Naive thymus-derived CD4-positive, alpha-beta T cell (primary cell): ENCODE measurements around the gene C1orf174. TPM values are rescaled to one million over a fixed set of nuclear protein-coding genes. Genes with fewer than 3 reads are reported as not detected.

ENCODE experiments used
- ATAC-seq: fragments of 150-1000 bp; cut with Tn5 transposase; 2 replicates; pipeline ENCODE4 v1.10.0; 2021; ENCODE audit warnings: mild to moderate bottlenecking, moderate library complexity
- CTCF ChIA-PET: fragments of 350-600 bp; sonication (Branson Sonifier 250); formaldehyde crosslinking; loops from one replicate; lab custom pipeline; 2021; ENCODE audit warnings: antibody characterized with exemption; lab: Charles Lee
- POLR2A ChIA-PET: fragments of 350-600 bp; sonication (Branson Sonifier 250); formaldehyde crosslinking; loops from one replicate; lab custom pipeline; 2021; ENCODE audit warnings: antibody characterized with exemption, inconsistent platforms; lab: Charles Lee
- DNase-seq, 9 donors: peaks; one replicate each; pipeline versions ENCODE4 v3.0.0 to v3.0.0-alpha.2; 2020 to 2022; ENCODE audit warnings: mixed read lengths in 1 of 9
- H3K27ac ChIP-seq: one replicate; pipeline ENCODE4 v1.7.0; 2013; ENCODE audit warnings: mild to moderate bottlenecking, low read depth, low read length, moderate library complexity
- H3K27me3 ChIP-seq, 2 donors: one replicate each; pipeline ENCODE4 v1.7.0; 2013; ENCODE audit warnings: low read length in 2 of 2, mild to moderate bottlenecking in 2 of 2, moderate library complexity in 2 of 2; ENCODE audit not compliant: control insufficient read depth in 2 of 2, insufficient read depth in 2 of 2
- H3K36me3 ChIP-seq, 3 experiments: 1 replicate in 2 of 3; 2 replicates in 1 of 3; pipeline ENCODE4 v1.7.0; 2013; ENCODE audit warnings: low read length in 3 of 3, mild to moderate bottlenecking in 3 of 3, moderate library complexity in 1 of 3; ENCODE audit not compliant: insufficient read depth in 3 of 3, control insufficient read depth in 2 of 3
- H3K4me1 ChIP-seq, 2 donors: one replicate each; pipeline ENCODE4 v1.7.0; 2013; ENCODE audit warnings: low read length in 2 of 2, mild to moderate bottlenecking in 2 of 2, moderate library complexity in 1 of 2; ENCODE audit not compliant: control insufficient read depth in 2 of 2, insufficient read depth in 2 of 2
- H3K4me3 ChIP-seq: 2 replicates; pipeline ENCODE4 v1.7.0; 2013; ENCODE audit warnings: mild to moderate bottlenecking, low read length
- H3K9me3 ChIP-seq, 3 experiments: 1 replicate in 2 of 3; 2 replicates in 1 of 3; pipeline ENCODE4 v1.7.0; 2013; ENCODE audit warnings: low read length in 3 of 3; ENCODE audit not compliant: control insufficient read depth in 2 of 3
- H3K27ac Mint-ChIP-seq, 9 donors: one replicate each; pipeline ENCODE4 v1.8.0; 2020 to 2022; ENCODE audit warnings: mixed read lengths in 9 of 9, mild to moderate bottlenecking in 8 of 9, moderate library complexity in 5 of 9, inconsistent platforms in 2 of 9
- H3K27me3 Mint-ChIP-seq, 5 donors: one replicate each; pipeline ENCODE4 v1.8.0; 2021 to 2022; ENCODE audit warnings: mixed read lengths in 5 of 5, mild to moderate bottlenecking in 1 of 5
- H3K36me3 Mint-ChIP-seq, 5 donors: one replicate each; pipeline ENCODE4 v1.8.0; 2020 to 2022; ENCODE audit warnings: mixed read lengths in 5 of 5, mild to moderate bottlenecking in 3 of 5, inconsistent platforms in 1 of 5
- H3K4me1 Mint-ChIP-seq, 7 donors: one replicate each; pipeline ENCODE4 v1.8.0; 2020 to 2022; ENCODE audit warnings: mixed read lengths in 7 of 7, mild to moderate bottlenecking in 3 of 7, inconsistent platforms in 1 of 7
- H3K4me3 Mint-ChIP-seq, 10 donors: one replicate each; pipeline ENCODE4 v1.8.0; 2020 to 2022; ENCODE audit warnings: mild to moderate bottlenecking in 10 of 10, mixed read lengths in 10 of 10, moderate library complexity in 6 of 10, inconsistent platforms in 2 of 10
- H3K9me3 Mint-ChIP-seq, 11 donors: one replicate each; pipeline ENCODE4 v1.8.0; 2020 to 2022; ENCODE audit warnings: mixed read lengths in 11 of 11, mild to moderate bottlenecking in 4 of 11, inconsistent platforms in 1 of 11, moderate library complexity in 1 of 11
- intact Hi-C, 2 donors: fragments of 100-400 bp; cut with micrococcal nuclease; formaldehyde crosslinking; loops; one replicate each; pipeline ENCODE4 v1.15.1; 2023
- polyA plus RNA-seq, 2 donors: library from polyadenylated mRNA; unstranded; fragments of 300-500 nt; fragmentation: Illumina TruSeq; gene quantifications; one replicate each; pipeline ENCODE4 v1.2.3, GENCODE V29; 2021
- total RNA-seq, 6 experiments: library from RNA in 5 of 6; stranded (reverse) in 5 of 6; gene quantifications; 1 replicate in 5 of 6; 2 replicates in 1 of 6; pipeline ENCODE4 v1.2.3 and lab custom pipeline; 2021 to 2026

The C1orf174 gene
- total and polyA plus RNA-seq, 7 experiments from 2014 or later, result 17.0 to 34.7 (median 27.1) TPM

GRCh38 chr1:3923378-3924185, 23.5 kb upstream of the C1orf174 start:
- CTCF ChIA-PET, result no interaction called here
- Mint-ChIP-seq H3K36me3 (no peaks in the 10 kb centered on the region), H3K9me3 (peaks cover 0 to 2% (median 0%) of the 10 kb centered on the region in 11 donors), H3K4me1 (peaks cover 0 to 5% (median 0%) of the 10 kb centered on the region in 7 donors), H3K27ac (no peak overlapping the region), H3K4me3 (no peak overlapping the region), H3K27me3 (peaks cover 0 to 18% (median 0%) of the 10 kb centered on the region in 5 donors)
- no peaks in the 10 kb centered on the region for H3K36me3 ChIP-seq
- H3K9me3 ChIP-seq, result no peaks in the 10 kb centered on the region
- H3K4me1 ChIP-seq, result no peaks in the 10 kb centered on the region
- intact Hi-C loops, result no loop called here
- ATAC-seq (no peak), DNase-seq (no peak)
- H3K4me3 ChIP-seq, result no peak overlapping the region
- no peaks in the 10 kb centered on the region for H3K27me3 ChIP-seq
- POLR2A ChIA-PET, result no interaction called here
- no peak overlapping the region for H3K27ac ChIP-seq

GRCh38 chr1:3922851-3923250, 22.8 kb upstream of the C1orf174 start:
- intact Hi-C loops, result no loop called here
- Mint-ChIP-seq H3K27ac (no peak overlapping the region), H3K4me1 (peaks cover 0 to 5% (median 0%) of the 10 kb centered on the region in 7 donors), H3K4me3 (no peak overlapping the region), H3K9me3 (peaks cover 0 to 2% (median 0%) of the 10 kb centered on the region in 11 donors), H3K36me3 (no peaks in the 10 kb centered on the region), H3K27me3 (peaks cover 0 to 21% (median 0%) of the 10 kb centered on the region in 5 donors)
- H3K27me3 ChIP-seq, result no peaks in the 10 kb centered on the region
- DNase-seq, result no peak
- POLR2A ChIA-PET, result no interaction called here
- H3K4me1 ChIP-seq, result no peaks in the 10 kb centered on the region
- CTCF ChIA-PET, result no interaction called here
- no peaks in the 10 kb centered on the region for H3K9me3 ChIP-seq
- no peak overlapping the region for H3K4me3 ChIP-seq
- H3K27ac ChIP-seq, result no peak overlapping the region
- H3K36me3 ChIP-seq, result no peaks in the 10 kb centered on the region
- ATAC-seq, result no peak

- Histone ChIP-seq H3K27ac (no peak overlapping the region), H3K4me3 (no peak overlapping the region), H3K36me3 (no peaks in the 10 kb centered on the region), H3K27me3 (no peaks in the 10 kb centered on the region), H3K4me1 (no peaks in the 10 kb centered on the region), H3K9me3 (no peaks in the 10 kb centered on the region)
- Mint-ChIP-seq H3K4me3 (no peak overlapping the region), H3K9me3 (peaks cover 0 to 2% (median 0%) of the 10 kb centered on the region in 11 donors), H3K4me1 (peaks cover 0 to 5% (median 0%) of the 10 kb centered on the region in 7 donors), H3K27ac (no peak overlapping the region), H3K27me3 (peaks cover 0 to 21% (median 0%) of the 10 kb centered on the region in 5 donors), H3K36me3 (no peaks in the 10 kb centered on the region)
- DNase-seq (no peak), ATAC-seq (peak; percentile 73)
- intact Hi-C loops, result no loop called here
- ChIA-PET POLR2A (no interaction called here), CTCF (no interaction called here)
These were observed 22.2 kb upstream of the C1orf174 start for GRCh38 chr1:3922201-3922725.

GRCh38 chr1:3921765-3922164, 21.7 kb upstream of the C1orf174 start:
- Histone ChIP-seq H3K27ac (no peak overlapping the region), H3K9me3 (no peaks in the 10 kb centered on the region), H3K36me3 (no peaks in the 10 kb centered on the region), H3K4me1 (no peaks in the 10 kb centered on the region), H3K4me3 (no peak overlapping the region), H3K27me3 (no peaks in the 10 kb centered on the region)
- Mint-ChIP-seq H3K27ac (no peak overlapping the region), H3K27me3 (peaks cover 0 to 16% (median 0%) of the 10 kb centered on the region in 5 donors), H3K4me3 (no peak overlapping the region), H3K4me1 (peaks cover 0 to 5% (median 0%) of the 10 kb centered on the region in 7 donors), H3K9me3 (peaks cover 0 to 2% (median 0%) of the 10 kb centered on the region in 11 donors), H3K36me3 (no peaks in the 10 kb centered on the region)
- POLR2A ChIA-PET, result no interaction called here
- intact Hi-C loops, result no loop called here
- CTCF ChIA-PET, result no interaction called here
- no peak for DNase-seq
- ATAC-seq, result no peak

GRCh38 chr1:3919706-3920105, 19.6 kb upstream of the C1orf174 start:
- Mint-ChIP-seq H3K27ac (no peak overlapping the region), H3K4me1 (peaks cover 0 to 5% (median 0%) of the 10 kb centered on the region in 7 donors), H3K36me3 (no peaks in the 10 kb centered on the region), H3K9me3 (peaks cover 0 to 2% (median 0%) of the 10 kb centered on the region in 11 donors), H3K4me3 (no peak overlapping the region), H3K27me3 (peaks cover 0 to 12% (median 0%) of the 10 kb centered on the region in 5 donors)
- ChIA-PET CTCF (no interaction called here), POLR2A (interaction anchor here (0.6 kb wide), 1 partner anchor 772 kb away, joined by 3 read pairs; no protein-coding TSS in a partner anchor)
- ATAC-seq (no peak), DNase-seq (no peak)
- Histone ChIP-seq H3K36me3 (no peaks in the 10 kb centered on the region), H3K9me3 (no peaks in the 10 kb centered on the region), H3K27me3 (no peaks in the 10 kb centered on the region), H3K4me3 (no peak overlapping the region), H3K4me1 (no peaks in the 10 kb centered on the region), H3K27ac (no peak overlapping the region)
- intact Hi-C loops, result loop anchor here in 1 of 2 donors (10.0 kb wide), 1 partner anchor 905 kb away; no protein-coding TSS in a partner anchor

GRCh38 chr1:3918966-3919611, 19.0 kb upstream of the C1orf174 start:
- no peak overlapping the region for H3K27ac ChIP-seq
- H3K36me3 ChIP-seq, result no peaks in the 10 kb centered on the region
- Mint-ChIP-seq H3K9me3 (peaks cover 0 to 2% (median 0%) of the 10 kb centered on the region in 11 donors), H3K27ac (no peak overlapping the region), H3K36me3 (no peaks in the 10 kb centered on the region), H3K27me3 (peaks cover 0 to 12% (median 0%) of the 10 kb centered on the region in 5 donors), H3K4me3 (no peak overlapping the region), H3K4me1 (peaks cover 0 to 5% (median 0%) of the 10 kb centered on the region in 7 donors)
- H3K4me1 ChIP-seq, result no peaks in the 10 kb centered on the region
- H3K9me3 ChIP-seq, result no peaks in the 10 kb centered on the region
- CTCF ChIA-PET, result no interaction called here
- H3K27me3 ChIP-seq, result no peaks in the 10 kb centered on the region
- no peak for ATAC-seq
- no peak for DNase-seq
- intact Hi-C loops, result loop anchor here in 1 of 2 donors (10.0 kb wide), 1 partner anchor 906 kb away; no protein-coding TSS in a partner anchor
- POLR2A ChIA-PET, result no interaction called here
- no peak overlapping the region for H3K4me3 ChIP-seq
